Uterus (tissue), 4 donors: Measurements from ENCODE around the gene ASPDH. TPM values are rescaled to one million over a fixed set of nuclear protein-coding genes. Genes with fewer than 3 reads are reported as not detected.

Experiments used
- DNase-seq, 2 donors: peaks; one replicate each; pipeline ENCODE4 v3.0.0-alpha.2; 2019 to 2020
- H3K27ac ChIP-seq, 2 donors: fragments of 200-600 bp; sonication (generic); 1 replicate in 1 of 2; 2 replicates in 1 of 2; pipeline ENCODE4 v1.5.1; 2016 to 2018
- H3K27me3 ChIP-seq, 2 donors: fragments of 200-600 bp; sonication (generic); one replicate each; pipeline ENCODE4 v1.5.1; 2018 to 2019; ENCODE audit warnings: control low read depth in 1 of 2
- H3K36me3 ChIP-seq, 2 donors: fragments of 200-600 bp; sonication (generic); one replicate each; pipeline ENCODE4 v1.5.1; 2019; ENCODE audit warnings: control low read depth in 1 of 2
- H3K4me1 ChIP-seq, 2 donors: fragments of 200-600 bp; sonication (generic); one replicate each; pipeline ENCODE4 v1.5.1; 2018 to 2019; ENCODE audit warnings: control low read depth in 1 of 2
- H3K4me3 ChIP-seq, 2 donors: fragments of 200-600 bp; sonication (generic); 1 replicate in 1 of 2; 2 replicates in 1 of 2; pipeline ENCODE4 v1.5.1; 2018 to 2019; ENCODE audit warnings: mild to moderate bottlenecking in 1 of 2
- H3K9me3 ChIP-seq, 2 donors: fragments of 200-600 bp; sonication (generic); one replicate each; pipeline ENCODE4 v1.5.1; 2019; ENCODE audit warnings: control low read depth in 1 of 2
- CTCF ChIP-seq, 4 experiments: fragments of 200-600 bp in 2 of 4; fragments of 450-650 bp in 2 of 4; sonication (generic) in 2 of 4; IDR thresholded peaks; one replicate each; pipeline ENCODE4 v1.5.1; 2016 to 2019; ENCODE audit warnings: antibody characterized with exemption in 4 of 4, mild to moderate bottlenecking in 2 of 4, moderate library complexity in 1 of 4
- POLR2A ChIP-seq, 2 donors: fragments of 450-650 bp; IDR thresholded peaks; one replicate each; pipeline ENCODE4 v1.6.1; 2016; ENCODE audit warnings: antibody characterized with exemption in 2 of 2, mild to moderate bottlenecking in 1 of 2, moderate library complexity in 1 of 2
- intact Hi-C: fragments of 100-400 bp; cut with DNase I; formaldehyde crosslinking; loops from one replicate; pipeline ENCODE4 v1.15.1; 2023; ENCODE audit warnings: low total_unique reads
- total RNA-seq, 4 donors: library from RNA; depleted of rRNA in 3 of 4; stranded (reverse); fragments of >200 nt in 3 of 4; gene quantifications; one replicate each; pipeline versions ENCODE4 v1.1.0 to v1.2.4, GENCODE V29; 2014 to 2023
- donor health status: DM: yes; HTN: yes; CAD: no.

The ASPDH gene
- total RNA-seq, 4 donors from 2014 or later = not detected

DNA sequence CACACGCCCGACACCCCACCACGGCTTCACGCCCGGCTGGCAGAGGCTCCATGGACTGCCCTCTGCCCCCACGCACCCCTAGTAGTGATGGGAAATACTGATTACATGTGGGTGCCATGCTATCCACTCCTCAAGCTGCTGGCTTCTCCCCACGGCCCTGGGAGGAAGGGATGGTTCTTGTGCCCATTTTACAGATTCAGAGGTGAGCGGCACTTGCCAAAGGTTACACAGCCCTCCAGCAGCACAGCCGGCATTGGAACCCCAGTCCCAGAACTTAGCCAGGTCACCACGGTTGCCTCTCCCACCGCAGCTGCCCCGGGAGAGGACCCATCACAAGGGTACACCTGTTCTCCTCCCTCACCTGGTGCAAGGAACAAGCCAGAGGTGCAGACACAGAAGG lies 41.3 kb upstream of the ASPDH start:
- TF ChIP-seq POLR2A (IDR thresholded peaks at IDR 0.05) (no peak), CTCF (IDR thresholded peaks at IDR 0.05) (no peak)
- H3K9me3 ChIP-seq = no peaks in the 10 kb centered on the region
- H3K27ac ChIP-seq = no peak overlapping the region
- intact Hi-C loops = no loop called here
- H3K27me3 ChIP-seq = peaks cover 0 to 3% of the 10 kb centered on the region in 2 donors
- H3K4me3 ChIP-seq = no peak overlapping the region
- DNase-seq = no peak
- H3K4me1 ChIP-seq = peaks cover 0 to 3% of the 10 kb centered on the region in 2 donors
- no peaks in the 10 kb centered on the region for H3K36me3 ChIP-seq

DNA sequence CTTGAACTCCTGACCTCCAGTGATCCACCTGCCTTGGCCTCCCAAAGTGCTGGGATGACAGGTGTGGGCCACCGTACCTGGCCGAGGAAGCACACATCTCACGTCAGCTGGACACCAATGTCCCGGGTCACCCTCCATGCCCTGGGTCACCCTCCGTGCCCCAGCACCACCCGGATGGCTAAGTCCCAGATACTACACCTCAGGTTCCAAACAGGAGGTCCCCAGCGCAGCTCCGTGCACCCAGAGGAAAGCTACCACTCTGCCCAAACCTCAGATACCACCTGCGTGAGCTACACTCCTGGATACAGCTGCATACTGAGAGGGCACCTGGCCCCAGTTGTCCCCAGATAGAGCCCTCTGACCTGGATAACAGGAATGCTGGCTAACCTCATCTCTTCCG lies 40.5 kb upstream of the ASPDH start:
- Histone ChIP-seq H3K4me1 (peaks cover 0 to 3% of the 10 kb centered on the region in 2 donors), H3K36me3 (no peaks in the 10 kb centered on the region), H3K27me3 (peaks cover 0 to 3% of the 10 kb centered on the region in 2 donors), H3K4me3 (no peak overlapping the region), H3K9me3 (no peaks in the 10 kb centered on the region), H3K27ac (no peak overlapping the region)
- DNase-seq = no peak
- intact Hi-C loops = no loop called here
- TF ChIP-seq CTCF (IDR thresholded peaks at IDR 0.05) (no peak), POLR2A (IDR thresholded peaks at IDR 0.05) (no peak)

- intact Hi-C loops = no loop called here
- Histone ChIP-seq H3K27ac (no peak overlapping the region), H3K27me3 (peaks cover 0 to 3% of the 10 kb centered on the region in 2 donors), H3K9me3 (no peaks in the 10 kb centered on the region), H3K36me3 (no peaks in the 10 kb centered on the region), H3K4me3 (no peak overlapping the region), H3K4me1 (peaks cover 0 to 3% of the 10 kb centered on the region in 2 donors)
- TF ChIP-seq POLR2A (IDR thresholded peaks at IDR 0.05) = no peak
- TF ChIP-seq CTCF (IDR thresholded peaks at IDR 0.05) = no peak
- no peak for DNase-seq
These were observed 39.5 kb upstream of the ASPDH start for GRCh38 chr19:50553134-50553703.

- no peak overlapping the region for H3K27ac ChIP-seq
- TF ChIP-seq POLR2A (IDR thresholded peaks at IDR 0.05) (no peak), CTCF (IDR thresholded peaks at IDR 0.05) (no peak)
- H3K36me3 ChIP-seq = no peaks in the 10 kb centered on the region
- peaks cover 0 to 3% of the 10 kb centered on the region in 2 donors for H3K27me3 ChIP-seq
- intact Hi-C loops = no loop called here
- H3K9me3 ChIP-seq = no peaks in the 10 kb centered on the region
- H3K4me1 ChIP-seq = peaks cover 0 to 3% of the 10 kb centered on the region in 2 donors
- no peak for DNase-seq
- no peak overlapping the region for H3K4me3 ChIP-seq
These were observed 38.8 kb upstream of the ASPDH start for GRCh38 chr19:50552540-50552939.

- H3K27me3 ChIP-seq = peaks cover 0 to 3% of the 10 kb centered on the region in 2 donors
- DNase-seq = no peak
These were observed 38.0 kb upstream of the ASPDH start for GRCh38 chr19:50551715-50552187.

More at GRCh38 chr19:50551715-50552187, 38.0 kb upstream of the ASPDH start:
- peak overlapping the region; percentile 14 to 15 for H3K4me3 ChIP-seq
- H3K4me1 ChIP-seq = peaks cover 0 to 3% of the 10 kb centered on the region in 2 donors
- no peaks in the 10 kb centered on the region for H3K36me3 ChIP-seq
- TF ChIP-seq CTCF (IDR thresholded peaks at IDR 0.05) (no peak), POLR2A (IDR thresholded peaks at IDR 0.05) (no peak)
- H3K9me3 ChIP-seq = no peaks in the 10 kb centered on the region
- peak overlapping the region; percentile 4 to 52 for H3K27ac ChIP-seq
- intact Hi-C loops = no loop called here
